Panc1 (cell line): ENCODE results near the gene NOL9.

Experiments
- POLR2AphosphoS5 ChIP-seq: IDR thresholded peaks from 2 replicates; pipeline ENCODE4 v1.6.1; 2012; ENCODE audit warnings: mild to moderate bottlenecking, low read depth, low read length, moderate library complexity
- TF ChIP-seq, protein P1 (sequence below), 2 experiments: IDR thresholded peaks; 2 replicates each; pipeline ENCODE4 v1.6.1; 2011 to 2012; ENCODE audit warnings: low read depth in 2 of 2, control low read depth in 1 of 2, low read length in 1 of 2, mild to moderate bottlenecking in 1 of 2, moderate library complexity in 1 of 2; ENCODE audit not compliant: insufficient read depth in 1 of 2
- TF ChIP-seq, protein P2 (sequence below): fragments of 450-650 bp; IDR thresholded peaks from 2 replicates; pipeline ENCODE4 v1.5.1; 2017; ENCODE audit warnings: mild to moderate bottlenecking

DNA sequence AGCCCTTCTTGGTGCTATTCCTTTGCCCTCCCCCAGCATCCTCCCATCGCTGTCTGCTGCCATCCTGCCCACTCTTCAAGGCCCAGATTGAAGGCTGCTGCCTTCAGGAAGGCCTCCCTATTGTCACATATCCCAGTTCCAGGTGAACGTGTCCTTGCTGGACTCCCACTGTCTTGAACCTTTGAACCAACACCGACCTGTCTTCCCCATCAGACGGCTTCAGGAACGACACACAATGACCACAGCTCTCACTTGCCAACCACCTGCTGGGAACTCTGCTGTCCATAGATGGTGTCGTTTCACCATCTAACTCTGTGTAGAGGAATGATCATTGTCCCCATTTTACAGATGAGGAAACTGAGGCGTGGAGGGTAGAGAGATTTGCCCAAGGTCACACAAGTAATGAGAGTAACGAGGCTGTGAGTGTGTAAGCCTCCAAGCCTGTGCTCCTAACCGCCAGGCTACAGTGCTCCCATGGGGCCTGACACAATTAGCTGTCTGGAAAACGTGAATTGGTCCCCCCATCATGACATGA is 53.0 kb downstream of the NOL9 start:
- TF ChIP-seq, protein P1, sequence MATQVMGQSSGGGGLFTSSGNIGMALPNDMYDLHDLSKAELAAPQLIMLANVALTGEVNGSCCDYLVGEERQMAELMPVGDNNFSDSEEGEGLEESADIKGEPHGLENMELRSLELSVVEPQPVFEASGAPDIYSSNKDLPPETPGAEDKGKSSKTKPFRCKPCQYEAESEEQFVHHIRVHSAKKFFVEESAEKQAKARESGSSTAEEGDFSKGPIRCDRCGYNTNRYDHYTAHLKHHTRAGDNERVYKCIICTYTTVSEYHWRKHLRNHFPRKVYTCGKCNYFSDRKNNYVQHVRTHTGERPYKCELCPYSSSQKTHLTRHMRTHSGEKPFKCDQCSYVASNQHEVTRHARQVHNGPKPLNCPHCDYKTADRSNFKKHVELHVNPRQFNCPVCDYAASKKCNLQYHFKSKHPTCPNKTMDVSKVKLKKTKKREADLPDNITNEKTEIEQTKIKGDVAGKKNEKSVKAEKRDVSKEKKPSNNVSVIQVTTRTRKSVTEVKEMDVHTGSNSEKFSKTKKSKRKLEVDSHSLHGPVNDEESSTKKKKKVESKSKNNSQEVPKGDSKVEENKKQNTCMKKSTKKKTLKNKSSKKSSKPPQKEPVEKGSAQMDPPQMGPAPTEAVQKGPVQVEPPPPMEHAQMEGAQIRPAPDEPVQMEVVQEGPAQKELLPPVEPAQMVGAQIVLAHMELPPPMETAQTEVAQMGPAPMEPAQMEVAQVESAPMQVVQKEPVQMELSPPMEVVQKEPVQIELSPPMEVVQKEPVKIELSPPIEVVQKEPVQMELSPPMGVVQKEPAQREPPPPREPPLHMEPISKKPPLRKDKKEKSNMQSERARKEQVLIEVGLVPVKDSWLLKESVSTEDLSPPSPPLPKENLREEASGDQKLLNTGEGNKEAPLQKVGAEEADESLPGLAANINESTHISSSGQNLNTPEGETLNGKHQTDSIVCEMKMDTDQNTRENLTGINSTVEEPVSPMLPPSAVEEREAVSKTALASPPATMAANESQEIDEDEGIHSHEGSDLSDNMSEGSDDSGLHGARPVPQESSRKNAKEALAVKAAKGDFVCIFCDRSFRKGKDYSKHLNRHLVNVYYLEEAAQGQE (IDR thresholded peaks at IDR 0.05; ENCODE audit: insufficient read depth in 1 of 2, low read depth in 2 of 2, low read length in 1 of 2): no peak
- TF ChIP-seq, protein P2, sequence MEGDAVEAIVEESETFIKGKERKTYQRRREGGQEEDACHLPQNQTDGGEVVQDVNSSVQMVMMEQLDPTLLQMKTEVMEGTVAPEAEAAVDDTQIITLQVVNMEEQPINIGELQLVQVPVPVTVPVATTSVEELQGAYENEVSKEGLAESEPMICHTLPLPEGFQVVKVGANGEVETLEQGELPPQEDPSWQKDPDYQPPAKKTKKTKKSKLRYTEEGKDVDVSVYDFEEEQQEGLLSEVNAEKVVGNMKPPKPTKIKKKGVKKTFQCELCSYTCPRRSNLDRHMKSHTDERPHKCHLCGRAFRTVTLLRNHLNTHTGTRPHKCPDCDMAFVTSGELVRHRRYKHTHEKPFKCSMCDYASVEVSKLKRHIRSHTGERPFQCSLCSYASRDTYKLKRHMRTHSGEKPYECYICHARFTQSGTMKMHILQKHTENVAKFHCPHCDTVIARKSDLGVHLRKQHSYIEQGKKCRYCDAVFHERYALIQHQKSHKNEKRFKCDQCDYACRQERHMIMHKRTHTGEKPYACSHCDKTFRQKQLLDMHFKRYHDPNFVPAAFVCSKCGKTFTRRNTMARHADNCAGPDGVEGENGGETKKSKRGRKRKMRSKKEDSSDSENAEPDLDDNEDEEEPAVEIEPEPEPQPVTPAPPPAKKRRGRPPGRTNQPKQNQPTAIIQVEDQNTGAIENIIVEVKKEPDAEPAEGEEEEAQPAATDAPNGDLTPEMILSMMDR: no peak
- no peak for TF ChIP-seq POLR2AphosphoS5
